HepG2 (cell line): Measurements from ENCODE around the gene RASSF7. TPM values are rescaled to one million over a fixed set of nuclear protein-coding genes. Genes with fewer than 3 reads are reported as not detected.

Source experiments
- AHDC1 ChIP-seq: sonication (generic); formaldehyde crosslinking; IDR thresholded peaks from 2 replicates; pipeline ENCODE4 v1.5.1; 2020; ENCODE audit warnings: mild to moderate bottlenecking, missing genetic modification reagents, borderline replicate concordance
- CHD4 ChIP-seq: fragments of 200-600 bp; sonication (generic); IDR thresholded peaks from 2 replicates; pipeline ENCODE4 v1.7.0; 2017; ENCODE audit warnings: mild to moderate bottlenecking, low read length, borderline replicate concordance
- EED ChIP-seq: sonication (generic); formaldehyde crosslinking; IDR thresholded peaks from 2 replicates; pipeline ENCODE4 v1.5.0; 2020; ENCODE audit warnings: mild to moderate bottlenecking, missing genetic modification reagents
- FIP1L1 ChIP-seq: fragments of 200-400 bp; formaldehyde crosslinking; IDR thresholded peaks from 2 replicates; pipeline ENCODE4 v1.6.1; 2018; ENCODE audit warnings: low read depth, mild to moderate bottlenecking, low read length, moderate library complexity, borderline replicate concordance; ENCODE audit not compliant: insufficient read depth
- HNF4G ChIP-seq, 2 experiments: sonication (generic) in 1 of 2; formaldehyde crosslinking in 1 of 2; IDR thresholded peaks; 2 replicates each; pipeline versions ENCODE4 v1.4.0 to v1.6.1; 2011 to 2020; ENCODE audit warnings: borderline replicate concordance in 2 of 2, low read depth in 2 of 2, mild to moderate bottlenecking in 2 of 2, low read length in 1 of 2, missing genetic modification reagents in 1 of 2, moderate library complexity in 1 of 2
- HNRNPH1 ChIP-seq: fragments of 200-400 bp; formaldehyde crosslinking; optimal IDR thresholded peaks from 2 replicates; pipeline ENCODE3; 2017; ENCODE audit warnings: mild to moderate bottlenecking, low read depth, low read length
- JUNB ChIP-seq: sonication (generic); formaldehyde crosslinking; IDR thresholded peaks from 2 replicates; pipeline ENCODE4 v1.8.0; 2022; ENCODE audit warnings: missing genetic modification reagents, mild to moderate bottlenecking, borderline replicate concordance
- KLF13 ChIP-seq: sonication (generic); formaldehyde crosslinking; IDR thresholded peaks from 2 replicates; pipeline ENCODE4 v1.4.0; 2020; ENCODE audit warnings: mild to moderate bottlenecking, missing genetic modification reagents
- NFE2L2 ChIP-seq: fragments of 150-350 bp; IDR thresholded peaks from 2 replicates; pipeline ENCODE4 v1.6.1; 2014; ENCODE audit warnings: low read length
- NRL ChIP-seq: sonication (generic); formaldehyde crosslinking; IDR thresholded peaks from 2 replicates; pipeline ENCODE4 v1.5.0; 2020; ENCODE audit warnings: missing genetic modification reagents, mild to moderate bottlenecking, moderate library complexity, borderline replicate concordance
- PAWR ChIP-seq: sonication (generic); formaldehyde crosslinking; IDR thresholded peaks from 2 replicates; pipeline ENCODE4 v1.4.0; 2020; ENCODE audit warnings: missing genetic modification reagents, mild to moderate bottlenecking, borderline replicate concordance
- POLR2AphosphoS5 ChIP-seq: IDR thresholded peaks from 2 replicates; pipeline ENCODE4 v1.6.1; 2012; ENCODE audit warnings: low read depth, low read length
- REPIN1 ChIP-seq: sonication (generic); formaldehyde crosslinking; IDR thresholded peaks from 2 replicates; pipeline ENCODE4 v1.8.0; 2022; ENCODE audit warnings: missing genetic modification reagents, low read depth, mild to moderate bottlenecking, borderline replicate concordance
- SIN3B ChIP-seq: fragments of 150-350 bp; IDR thresholded peaks from 2 replicates; pipeline ENCODE4 v1.6.1; 2014; ENCODE audit warnings: low read length
- SIX4 ChIP-seq: sonication (generic); formaldehyde crosslinking; IDR thresholded peaks from 2 replicates; pipeline ENCODE4 v1.4.0; 2020; ENCODE audit warnings: missing genetic modification reagents
- SRSF1 ChIP-seq: fragments of 200-400 bp; formaldehyde crosslinking; optimal IDR thresholded peaks from 2 replicates; pipeline ENCODE3; 2017; ENCODE audit warnings: mild to moderate bottlenecking, low read depth, low read length, moderate library complexity
- ZBTB8A ChIP-seq: sonication (generic); formaldehyde crosslinking; IDR thresholded peaks from 2 replicates; pipeline ENCODE4 v1.4.0; 2020; ENCODE audit warnings: mild to moderate bottlenecking, low read depth, missing genetic modification reagents, borderline replicate concordance
- ZFP82 ChIP-seq: sonication (generic); formaldehyde crosslinking; IDR thresholded peaks from 2 replicates; pipeline ENCODE4 v1.5.1; 2020; ENCODE audit warnings: mild to moderate bottlenecking, missing genetic modification reagents, borderline replicate concordance
- ZFP90 ChIP-seq: sonication (generic); formaldehyde crosslinking; IDR thresholded peaks from 2 replicates; pipeline ENCODE4 v1.8.0; 2022; ENCODE audit warnings: missing genetic modification reagents, mild to moderate bottlenecking, inconsistent platforms, borderline replicate concordance
- ZNF12 ChIP-seq: sonication (generic); formaldehyde crosslinking; IDR thresholded peaks from 2 replicates; pipeline ENCODE4 v1.5.0; 2020; ENCODE audit warnings: missing genetic modification reagents
- ZNF121 ChIP-seq: sonication (generic); formaldehyde crosslinking; IDR thresholded peaks from 2 replicates; pipeline ENCODE4 v1.5.0; 2020; ENCODE audit warnings: mild to moderate bottlenecking, missing genetic modification reagents
- ZNF260 ChIP-seq: sonication (generic); formaldehyde crosslinking; IDR thresholded peaks from 2 replicates; pipeline ENCODE4 v1.4.0; 2020; ENCODE audit warnings: missing genetic modification reagents, low read depth, mild to moderate bottlenecking, borderline replicate concordance
- ZNF451 ChIP-seq: sonication (generic); formaldehyde crosslinking; IDR thresholded peaks from 2 replicates; pipeline ENCODE4 v1.5.0; 2020; ENCODE audit warnings: mild to moderate bottlenecking, missing genetic modification reagents
- ZNF570 ChIP-seq: sonication (generic); formaldehyde crosslinking; IDR thresholded peaks from 2 replicates; pipeline ENCODE4 v1.4.0; 2020; ENCODE audit warnings: mild to moderate bottlenecking, missing genetic modification reagents, borderline replicate concordance
- ZNF616 ChIP-seq: sonication (generic); formaldehyde crosslinking; IDR thresholded peaks from 2 replicates; pipeline ENCODE4 v1.5.0; 2020; ENCODE audit warnings: low read depth, mild to moderate bottlenecking, missing genetic modification reagents
- ZNF891 ChIP-seq: sonication (generic); formaldehyde crosslinking; IDR thresholded peaks from 2 replicates; pipeline ENCODE4 v1.5.0; 2020; ENCODE audit warnings: mild to moderate bottlenecking, missing genetic modification reagents
- polyA plus RNA-seq, 8 experiments: library from polyadenylated mRNA; depleted of rRNA in 3 of 8; stranded (reverse) in 7 of 8; unstranded in 1 of 8; fragments of >200 nt; fragmentation: Illumina TruSeq in 4 of 8; extraction: Trizol in 4 of 8; gene quantifications; 2 replicates each; pipeline versions ENCODE4 v1.2.1 to v1.2.3, GENCODE V29; 2011 to 2016; ENCODE audit warnings: low read depth in 4 of 8, missing spikeins in 1 of 8, mixed read lengths in 1 of 8; ENCODE audit not compliant: insufficient read depth in 1 of 8
- total RNA-seq, 5 experiments: library from RNA; depleted of rRNA; stranded (reverse); fragments of >200 nt; fragmentation: Illumina TruSeq; extraction: Trizol; gene quantifications; 2 replicates each; pipeline ENCODE4 v1.2.3, GENCODE V29; 2016; ENCODE audit warnings: low read depth in 1 of 5

RASSF7 gene
- total and polyA plus RNA-seq, 2 of the 13 experiments (the other 11 are each of a cell fraction or from before 2014, with no cell fraction given), result 20.2 to 28.6 TPM

GRCh38 chr11:579830-580601 lies 19.2 kb downstream of the RASSF7 start (continued):
- no peak for TF ChIP-seq FIP1L1
- TF ChIP-seq NRL (CRISPR knock-in tag), result no peak
- TF ChIP-seq AHDC1 (CRISPR knock-in tag), result no peak
- TF ChIP-seq ZFP82 (CRISPR knock-in tag), result no peak
- TF ChIP-seq SRSF1, result no peak
- no peak for TF ChIP-seq JUNB (CRISPR knock-in tag)
- no peak for TF ChIP-seq ZNF121 (CRISPR knock-in tag)
- no peak for TF ChIP-seq ZFP90 (CRISPR knock-in tag)
- no peak for TF ChIP-seq ZNF260
- no peak for TF ChIP-seq ZNF570 (CRISPR knock-in tag)
- TF ChIP-seq ZBTB8A (CRISPR knock-in tag), result no peak
- no peak for TF ChIP-seq ZNF451 (CRISPR knock-in tag)
- TF ChIP-seq SIX4, result no peak
- TF ChIP-seq REPIN1 (CRISPR knock-in tag), result no peak
- TF ChIP-seq EED (CRISPR knock-in tag), result no peak
- no peak for TF ChIP-seq PAWR (CRISPR knock-in tag)
- TF ChIP-seq HNF4G (IDR thresholded peaks at IDR 0.05; ENCODE audit: borderline replicate concordance, low read depth, low read length), result peak; percentile 51
- TF ChIP-seq HNF4G (CRISPR knock-in tag; IDR thresholded peaks at IDR 0.05; ENCODE audit: borderline replicate concordance, low read depth), result no peak
- no peak for TF ChIP-seq CHD4
- no peak for TF ChIP-seq SIN3B
- no peak for TF ChIP-seq KLF13 (CRISPR knock-in tag)
- TF ChIP-seq POLR2AphosphoS5, result no peak
- no peak for TF ChIP-seq ZNF616 (CRISPR knock-in tag)
- TF ChIP-seq NFE2L2, result no peak
- TF ChIP-seq ZNF12, result no peak
- no peak for TF ChIP-seq ZNF891 (CRISPR knock-in tag)
- TF ChIP-seq HNRNPH1, result no peak
